Endothelial cell (in vitro differentiated cells): Measurements from ENCODE around the gene DPP10. TPM values are rescaled to one million over a fixed set of nuclear protein-coding genes. Genes with fewer than 3 reads are reported as not detected.

ENCODE experiments used
- DNase-seq: peaks from one replicate; pipeline ENCODE4 v3.0.0; 2021; ENCODE audit warnings: low spot score
- H3K27ac Mint-ChIP-seq: one replicate; pipeline ENCODE4 v1.8.0; 2021; ENCODE audit warnings: mixed read lengths, inconsistent platforms; ENCODE audit not compliant: unreplicated experiment
- H3K27me3 Mint-ChIP-seq: one replicate; pipeline ENCODE4 v1.8.0; 2021; ENCODE audit warnings: mild to moderate bottlenecking, moderate library complexity, mixed read lengths, inconsistent platforms; ENCODE audit not compliant: unreplicated experiment
- H3K36me3 Mint-ChIP-seq: one replicate; pipeline ENCODE4 v1.8.0; 2021; ENCODE audit warnings: mild to moderate bottlenecking, low read depth, mixed read lengths, inconsistent platforms; ENCODE audit not compliant: unreplicated experiment
- H3K4me1 Mint-ChIP-seq: one replicate; pipeline ENCODE4 v1.8.0; 2021; ENCODE audit warnings: mild to moderate bottlenecking, mixed read lengths, inconsistent platforms; ENCODE audit not compliant: unreplicated experiment
- H3K4me3 Mint-ChIP-seq: one replicate; pipeline ENCODE4 v1.8.0; 2021; ENCODE audit warnings: mild to moderate bottlenecking, mixed read lengths, inconsistent platforms; ENCODE audit not compliant: unreplicated experiment
- H3K9me3 Mint-ChIP-seq: one replicate; pipeline ENCODE4 v1.8.0; 2021; ENCODE audit warnings: mixed read lengths, inconsistent platforms; ENCODE audit not compliant: unreplicated experiment
- total RNA-seq: library from RNA; stranded (reverse); fragmentation: NEBNext Ultra II Directional; extraction: Animal tissue kit (Norgen Biotek cat#: 25700); gene quantifications from one replicate; pipeline ENCODE4 v1.2.1, GENCODE V29; 2021; ENCODE audit not compliant: unreplicated experiment
- TF ChIP-seq, protein P1 (sequence below): fragments of 200-600 bp; sonication (generic); IDR thresholded peaks from one replicate; pipeline ENCODE4 v1.5.0; 2021; ENCODE audit warnings: antibody characterized with exemption; ENCODE audit not compliant: unreplicated experiment

The DPP10 gene
- total RNA-seq, 1 donor from 2014 or later = 3.3 TPM

GRCh38 chr2:115160531-115161080 is 718.2 kb downstream of the DPP10 start:
- H3K27ac Mint-ChIP-seq = peak overlapping the region; percentile 12
- no peaks in the 10 kb centered on the region for H3K9me3 Mint-ChIP-seq
- H3K27me3 Mint-ChIP-seq = peaks cover 20% of the 10 kb centered on the region
- peaks cover 8% of the 10 kb centered on the region for H3K4me1 Mint-ChIP-seq
- peak overlapping the region; percentile 89 for H3K4me3 Mint-ChIP-seq
- DNase-seq = no peak
- TF ChIP-seq, protein P1, sequence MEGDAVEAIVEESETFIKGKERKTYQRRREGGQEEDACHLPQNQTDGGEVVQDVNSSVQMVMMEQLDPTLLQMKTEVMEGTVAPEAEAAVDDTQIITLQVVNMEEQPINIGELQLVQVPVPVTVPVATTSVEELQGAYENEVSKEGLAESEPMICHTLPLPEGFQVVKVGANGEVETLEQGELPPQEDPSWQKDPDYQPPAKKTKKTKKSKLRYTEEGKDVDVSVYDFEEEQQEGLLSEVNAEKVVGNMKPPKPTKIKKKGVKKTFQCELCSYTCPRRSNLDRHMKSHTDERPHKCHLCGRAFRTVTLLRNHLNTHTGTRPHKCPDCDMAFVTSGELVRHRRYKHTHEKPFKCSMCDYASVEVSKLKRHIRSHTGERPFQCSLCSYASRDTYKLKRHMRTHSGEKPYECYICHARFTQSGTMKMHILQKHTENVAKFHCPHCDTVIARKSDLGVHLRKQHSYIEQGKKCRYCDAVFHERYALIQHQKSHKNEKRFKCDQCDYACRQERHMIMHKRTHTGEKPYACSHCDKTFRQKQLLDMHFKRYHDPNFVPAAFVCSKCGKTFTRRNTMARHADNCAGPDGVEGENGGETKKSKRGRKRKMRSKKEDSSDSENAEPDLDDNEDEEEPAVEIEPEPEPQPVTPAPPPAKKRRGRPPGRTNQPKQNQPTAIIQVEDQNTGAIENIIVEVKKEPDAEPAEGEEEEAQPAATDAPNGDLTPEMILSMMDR = no peak
- peaks cover 3% of the 10 kb centered on the region for H3K36me3 Mint-ChIP-seq

GRCh38 chr2:115161081-115161770 is 718.8 kb downstream of the DPP10 start:
- H3K27me3 Mint-ChIP-seq = peaks cover 20% of the 10 kb centered on the region
- peak; percentile 67 for DNase-seq
- H3K4me1 Mint-ChIP-seq = peaks cover 8% of the 10 kb centered on the region
- no peaks in the 10 kb centered on the region for H3K9me3 Mint-ChIP-seq
- TF ChIP-seq, protein P1 = no peak
- H3K4me3 Mint-ChIP-seq = peak overlapping the region; percentile 89
- H3K36me3 Mint-ChIP-seq = peaks cover 3% of the 10 kb centered on the region
- H3K27ac Mint-ChIP-seq = peak overlapping the region; percentile 12

- TF ChIP-seq, protein P1 = no peak
- Mint-ChIP-seq H3K27me3 (peaks cover 20% of the 10 kb centered on the region), H3K9me3 (no peaks in the 10 kb centered on the region), H3K4me3 (peak overlapping the region; percentile 85), H3K27ac (no peak overlapping the region), H3K4me1 (peaks cover 8% of the 10 kb centered on the region), H3K36me3 (peaks cover 3% of the 10 kb centered on the region)
- peak; percentile 39 for DNase-seq
These were observed 719.5 kb downstream of the DPP10 start for GRCh38 chr2:115161771-115162493.

DNA sequence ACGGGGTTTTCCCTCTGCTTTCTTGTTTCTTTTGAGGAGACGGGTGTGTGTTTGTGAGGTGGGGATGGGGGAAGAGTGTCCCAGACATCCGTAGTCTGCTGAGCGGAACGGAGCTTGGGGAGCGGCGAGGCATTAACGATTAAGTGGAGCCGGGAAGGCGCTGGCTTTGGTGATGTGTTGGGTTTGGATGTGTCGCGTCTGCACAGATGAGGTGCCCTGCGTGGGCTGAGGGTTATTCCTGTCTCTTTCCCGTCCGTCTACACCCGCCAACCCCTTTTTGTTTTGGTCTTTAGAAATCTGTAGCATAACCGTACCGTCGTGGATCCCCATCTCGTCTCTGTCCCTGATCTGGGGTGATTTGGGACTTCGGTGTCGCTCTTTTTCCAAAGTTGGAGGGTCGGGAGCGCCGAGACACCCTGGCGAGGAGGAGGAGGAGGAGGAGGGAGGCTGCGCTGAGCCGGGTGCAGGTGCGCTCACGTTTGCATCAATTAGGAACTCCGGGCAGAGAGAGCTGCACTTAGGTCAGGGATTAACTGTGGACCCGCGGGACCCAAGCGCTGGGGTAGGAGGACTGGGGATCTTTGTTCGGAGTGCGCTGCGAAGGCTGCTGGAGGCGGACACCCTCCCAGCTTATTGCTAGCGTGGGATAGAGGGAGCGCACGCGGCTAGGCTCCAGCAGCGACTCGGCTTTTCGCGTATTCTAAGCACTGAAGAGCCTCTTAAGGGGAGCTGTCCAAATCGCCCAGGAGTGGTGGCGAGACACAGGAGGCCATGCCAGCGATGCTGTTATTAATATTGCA is 720.3 kb downstream of the DPP10 start:
- peak overlapping the region; percentile 36 for H3K27ac Mint-ChIP-seq
- H3K9me3 Mint-ChIP-seq = no peaks in the 10 kb centered on the region
- DNase-seq = peak; percentile 13
- peak overlapping the region; percentile 85 for H3K4me3 Mint-ChIP-seq
- H3K36me3 Mint-ChIP-seq = peaks cover 3% of the 10 kb centered on the region
- H3K27me3 Mint-ChIP-seq = peaks cover 20% of the 10 kb centered on the region
- peaks cover 8% of the 10 kb centered on the region for H3K4me1 Mint-ChIP-seq
- TF ChIP-seq, protein P1 = no peak
